IMR-90 (cell line): ENCODE data around the gene RHAG. TPM values are rescaled to one million over a fixed set of nuclear protein-coding genes. Genes with fewer than 3 reads are reported as not detected.

Experiments used
- ATAC-seq: fragments of 200-7000 bp; cut with Tn5 transposase; 2 replicates; pipeline ENCODE4 v1.9.1; 2020; ENCODE audit warnings: low read depth, mild to moderate bottlenecking, moderate library complexity
- BruUV-seq: library from RNA; stranded (reverse); fragments of 400-500 nt; replicated peaks from 2 replicates; lab custom pipeline; 2021; lab: Mats Ljungman, UMichigan
- CTCF ChIA-PET: fragments of 300-600 bp; formaldehyde crosslinking; extraction: SDS; loops from one replicate; lab custom pipeline; 2021; ENCODE audit warnings: antibody characterized with exemption; lab: Yijun Ruan, JAX
- POLR2A ChIA-PET: fragments of 300-600 bp; sonication (Branson Sonifier 250); formaldehyde crosslinking; loops from one replicate; lab custom pipeline; 2022; ENCODE audit warnings: antibody characterized with exemption; ENCODE audit not compliant: unreplicated experiment; lab: Charles Lee
- DNase-seq: peaks from one replicate; pipeline ENCODE4 v3.0.0; 2013
- H2AFZ ChIP-seq: replicated peaks from 2 replicates; pipeline ENCODE3; 2013; ENCODE audit warnings: low read length, mild to moderate bottlenecking; ENCODE audit not compliant: poor library complexity
- H2AK5ac ChIP-seq: 2 replicates; pipeline ENCODE4 v1.6.1; 2013; ENCODE audit warnings: low read depth, low read length, inconsistent platforms
- H2AK9ac ChIP-seq: replicated peaks from 2 replicates; pipeline ENCODE3; 2013; ENCODE audit warnings: mild to moderate bottlenecking, low read depth, low read length, moderate library complexity; ENCODE audit not compliant: poor library complexity
- H2BK120ac ChIP-seq: 2 replicates; pipeline ENCODE4 v1.6.1; 2013; ENCODE audit warnings: low read depth, low read length, inconsistent platforms
- H2BK15ac ChIP-seq: 3 replicates; pipeline ENCODE4 v1.6.1; 2013; ENCODE audit warnings: low read depth, low read length, inconsistent platforms
- H2BK20ac ChIP-seq: 2 replicates; pipeline ENCODE4 v1.6.1; 2013; ENCODE audit warnings: low read depth, mild to moderate bottlenecking, inconsistent platforms, low read length, moderate library complexity
- H2BK5ac ChIP-seq: 2 replicates; pipeline ENCODE4 v1.6.1; 2013; ENCODE audit warnings: mild to moderate bottlenecking, low read depth, low read length, inconsistent platforms; ENCODE audit not compliant: poor library complexity, severe bottlenecking
- H3K14ac ChIP-seq: replicated peaks from 2 replicates; pipeline ENCODE4 v1.6.1; 2013; ENCODE audit warnings: low read depth, low read length, inconsistent platforms
- H3K18ac ChIP-seq: 2 replicates; pipeline ENCODE4 v1.6.1; 2013; ENCODE audit warnings: low read depth, low read length, control low read depth
- H3K23ac ChIP-seq: 2 replicates; pipeline ENCODE4 v1.6.1; 2013; ENCODE audit warnings: low read depth, low read length, inconsistent platforms
- H3K27ac ChIP-seq: 2 replicates; pipeline ENCODE4 v1.5.1; 2013; ENCODE audit warnings: mild to moderate bottlenecking, control low read depth, low read length; ENCODE audit not compliant: insufficient read depth
- H3K27me3 ChIP-seq: 2 replicates; pipeline ENCODE4 v1.6.1; 2013; ENCODE audit warnings: low read length; ENCODE audit not compliant: control insufficient read depth, insufficient read depth
- H3K36me3 ChIP-seq: 2 replicates; pipeline ENCODE4 v1.6.1; 2013; ENCODE audit warnings: low read length, mixed read lengths; ENCODE audit not compliant: control insufficient read depth, insufficient read depth
- H3K4ac ChIP-seq: 2 replicates; pipeline ENCODE4 v1.6.1; 2013; ENCODE audit warnings: low read depth, low read length, inconsistent platforms
- H3K4me1 ChIP-seq: 2 replicates; pipeline ENCODE4 v1.6.1; 2013; ENCODE audit warnings: low read length, mixed read lengths; ENCODE audit not compliant: control insufficient read depth, insufficient read depth
- H3K4me2 ChIP-seq: 2 replicates; pipeline ENCODE4 v1.6.1; 2013; ENCODE audit warnings: low read depth, mild to moderate bottlenecking, control low read depth, low read length, moderate library complexity
- H3K4me3 ChIP-seq: 2 replicates; pipeline ENCODE4 v1.5.1; 2013; ENCODE audit warnings: low read depth, mild to moderate bottlenecking, control low read depth, low read length, moderate library complexity; ENCODE audit not compliant: insufficient read depth
- H3K56ac ChIP-seq: 2 replicates; pipeline ENCODE4 v1.6.1; 2013; ENCODE audit warnings: low read length, inconsistent platforms; ENCODE audit not compliant: insufficient read depth; ENCODE audit errors: extremely low read depth
- H3K79me1 ChIP-seq, 2 experiments: 2 replicates each; pipeline ENCODE4 v1.6.1; 2013; ENCODE audit warnings: low read length in 2 of 2, inconsistent platforms in 1 of 2, low read depth in 1 of 2
- H3K9ac ChIP-seq: 2 replicates; pipeline ENCODE4 v1.6.1; 2013; ENCODE audit warnings: low read depth, low read length, control low read depth
- H3K9me1 ChIP-seq: 2 replicates; pipeline ENCODE4 v1.6.1; 2013; ENCODE audit warnings: low read length, inconsistent platforms; ENCODE audit not compliant: insufficient read depth
- H3K9me3 ChIP-seq: 2 replicates; pipeline ENCODE4 v1.6.1; 2013; ENCODE audit warnings: low read length; ENCODE audit not compliant: control insufficient read depth, insufficient read depth
- H4K20me1 ChIP-seq: 2 replicates; pipeline ENCODE4 v1.6.1; 2013; ENCODE audit warnings: low read length, inconsistent platforms; ENCODE audit not compliant: insufficient read depth
- H4K5ac ChIP-seq: 2 replicates; pipeline ENCODE4 v1.6.1; 2013; ENCODE audit warnings: mild to moderate bottlenecking, low read depth, low read length, control low read depth
- H4K8ac ChIP-seq, 2 experiments: 2 replicates each; pipeline ENCODE4 v1.6.1; 2013; ENCODE audit warnings: low read depth in 2 of 2, low read length in 2 of 2, control low read depth in 1 of 2, inconsistent platforms in 1 of 2
- H4K91ac ChIP-seq: 2 replicates; pipeline ENCODE4 v1.6.1; 2013; ENCODE audit warnings: low read depth, low read length, inconsistent platforms; ENCODE audit not compliant: insufficient read depth
- BHLHE40 ChIP-seq: fragments of 150-350 bp; IDR thresholded peaks from 2 replicates; pipeline ENCODE4 v1.6.1; 2016; ENCODE audit warnings: mild to moderate bottlenecking, low read depth, low read length
- CHD1 ChIP-seq: IDR thresholded peaks from 2 replicates; pipeline ENCODE4 v1.6.1; 2012; ENCODE audit warnings: low read depth, low read length, improper control_type of control experiment
- CTCF ChIP-seq: conservative IDR thresholded peaks from 2 replicates; pipeline ENCODE4 v1.5.1; 2012; ENCODE audit warnings: mild to moderate bottlenecking, low read depth, low read length, improper control_type of control experiment
- FOS ChIP-seq: fragments of 150-350 bp; IDR thresholded peaks from 2 replicates; pipeline ENCODE4 v1.6.1; 2016; ENCODE audit warnings: low read depth, low read length
- MAFK ChIP-seq: IDR thresholded peaks from 2 replicates; pipeline ENCODE4 v1.6.1; 2012; ENCODE audit warnings: low read depth, low read length, improper control_type of control experiment
- RAD21 ChIP-seq: IDR thresholded peaks from 2 replicates; pipeline ENCODE4 v1.6.1; 2012; ENCODE audit warnings: low read length, improper control_type of control experiment
- RCOR1 ChIP-seq: IDR thresholded peaks from 2 replicates; pipeline ENCODE4 v1.6.1; 2012; ENCODE audit warnings: mild to moderate bottlenecking, low read length, improper control_type of control experiment; ENCODE audit not compliant: insufficient replicate concordance
- RFX5 ChIP-seq: IDR thresholded peaks from 2 replicates; pipeline ENCODE4 v1.8.0; 2012; ENCODE audit warnings: low read depth, mild to moderate bottlenecking, low read length, moderate library complexity
- USF2 ChIP-seq: fragments of 150-350 bp; IDR thresholded peaks from 2 replicates; pipeline ENCODE4 v1.6.1; 2017; ENCODE audit warnings: mild to moderate bottlenecking, antibody characterized with exemption, low read length, low read depth
- dilution Hi-C: fragments of 300-500 bp; cut with HindIII; formaldehyde crosslinking; loops from one replicate; pipeline ENCODE4 v1.14.3; 2018; ENCODE audit warnings: low sequenced_read_pairs; ENCODE audit not compliant: unreplicated experiment
- in situ Hi-C: fragments of 300-500 bp; cut with MboI; formaldehyde crosslinking; loops from 3 replicates; pipeline ENCODE4 v1.14.3; 2019; ENCODE audit warnings: low sequenced_read_pairs, inconsistent platforms, mixed read lengths
- intact Hi-C: fragments of 100-400 bp; cut with micrococcal nuclease; formaldehyde crosslinking; loops from 2 replicates; pipeline ENCODE4 v1.10.0; 2022
- polyA plus RNA-seq, 3 experiments: library from polyadenylated mRNA; depleted of rRNA; stranded (reverse); fragments of >200 nt; gene quantifications; 2 replicates each; pipeline ENCODE4 v1.2.3, GENCODE V29; 2012; ENCODE audit warnings: low replicate concordance in 1 of 3
- total RNA-seq: library from RNA; depleted of rRNA; stranded (reverse); fragments of >200 nt; gene quantifications from 2 replicates; pipeline ENCODE4 v1.2.3, GENCODE V29; 2012

RHAG gene
- total and polyA plus RNA-seq, 2 of the 4 experiments (the other 2 are of a cell fraction): not detected

GRCh38 chr6:49648036-49648435, 11.4 kb upstream of the RHAG start:
- H2BK120ac ChIP-seq: no peak overlapping the region
- no peaks in the 10 kb centered on the region for H3K9me1 ChIP-seq
- no peak overlapping the region for H2BK20ac ChIP-seq
- no peak overlapping the region for H4K5ac ChIP-seq
- no peak overlapping the region for H2BK15ac ChIP-seq
- no peak overlapping the region for H3K18ac ChIP-seq
- no peak overlapping the region for H3K27ac ChIP-seq
- H3K36me3 ChIP-seq: no peaks in the 10 kb centered on the region
- no peak overlapping the region for H3K4me2 ChIP-seq
- no peak overlapping the region for H3K14ac ChIP-seq
- no peaks in the 10 kb centered on the region for H4K20me1 ChIP-seq
- H2AK9ac ChIP-seq: no peak overlapping the region
- intact Hi-C loops (no loop called here), dilution Hi-C loops (no loop called here), in situ Hi-C loops (no loop called here)
- H3K23ac ChIP-seq: no peak overlapping the region
- no peak overlapping the region for H3K4me3 ChIP-seq
- H3K9ac ChIP-seq: no peak overlapping the region
- BruUV-seq: no TSS peak
- POLR2A ChIA-PET: no interaction called here
- H4K91ac ChIP-seq: no peak overlapping the region
- no peak overlapping the region for H3K4ac ChIP-seq
- CTCF ChIA-PET: no interaction called here
- no peaks in the 10 kb centered on the region for H3K79me1 ChIP-seq
- DNase-seq: no peak
- no peak for TF ChIP-seq RFX5
- TF ChIP-seq CTCF: no peak
- no peak for TF ChIP-seq FOS
- no peak for TF ChIP-seq USF2
- TF ChIP-seq MAFK: no peak
- no peak for TF ChIP-seq CHD1
- no peak for TF ChIP-seq RCOR1
- TF ChIP-seq BHLHE40: no peak
- no peak for TF ChIP-seq RAD21
- H2AFZ ChIP-seq: no peak overlapping the region
- H4K8ac ChIP-seq: no peak overlapping the region
- no peak for ATAC-seq
- no peaks in the 10 kb centered on the region for H3K27me3 ChIP-seq
- no peak overlapping the region for H2AK5ac ChIP-seq
- H3K9me3 ChIP-seq: no peaks in the 10 kb centered on the region
- H2BK5ac ChIP-seq: no peak overlapping the region
- H3K4me1 ChIP-seq: no peaks in the 10 kb centered on the region
- H3K56ac ChIP-seq: no peak overlapping the region
